Measurements from ENCODE around the gene RAB3D.
A peak's percentile ranks its signal among the peaks of the same experiment; 100 is the strongest.

Gene RAB3D

GRCh38 chr19:11274533-11275086 is 64.8 kb downstream of the RAB3D start:
- ChIA-PET POLR2A (no interaction called here), CTCF (interaction anchor here (0.5 to 1.0 kb wide), 4 partner anchors 19 to 200 kb away, joined by 3 to 5 read pairs (median 4); no protein-coding TSS in a partner anchor)
- Histone ChIP-seq H3K4me3 (ENCODE audit: low read depth, low read length) (no peak overlapping the region), H3K4me1 (ENCODE audit: control insufficient read depth, insufficient read depth, low read length) (no peaks in the 10 kb centered on the region), H3K36me3 (ENCODE audit: control insufficient read depth in 2 of 2, insufficient read depth in 1 of 2, low read length in 2 of 2) (no peaks in the 10 kb centered on the region), H3K9me3 (ENCODE audit: control insufficient read depth, insufficient read depth, low read depth, low read length) (no peaks in the 10 kb centered on the region), H3K27ac (ENCODE audit: extremely low read depth, low read depth, low read length) (no peak overlapping the region)
- TF ChIP-seq ZNF777 (tag by site-specific recombination; IDR thresholded peaks at IDR 0.05; ENCODE audit: borderline replicate concordance) (no peak), ZBTB20 (tag by site-specific recombination; IDR thresholded peaks at IDR 0.05) (no peak), ZBTB1 (tag by site-specific recombination; IDR thresholded peaks at IDR 0.05) (no peak), WT1 (tag by site-specific recombination; IDR thresholded peaks at IDR 0.05) (no peak)

- CTCF ChIA-PET: interaction anchor here (0.6 to 1.1 kb wide), 2 partner anchors 11 to 172 kb away, joined by 3 read pairs; no protein-coding TSS in a partner anchor
- no peaks in the 10 kb centered on the region for H3K4me1 ChIP-seq (ENCODE audit: control insufficient read depth, insufficient read depth, low read length)
- POLR2A ChIA-PET: no interaction called here
Observed at GRCh38 chr19:11273989-11274388, 65.5 kb downstream of the RAB3D start.

GRCh38 chr19:11273296-11273695 is 66.2 kb downstream of the RAB3D start:
- no peak overlapping the region for H3K4me3 ChIP-seq (ENCODE audit: low read depth, low read length)
- ChIA-PET POLR2A (interaction anchor here (0.6 kb wide), 1 partner anchor 275 kb away, joined by 3 read pairs; no protein-coding TSS in a partner anchor), CTCF (interaction anchor here (0.6 to 1.1 kb wide), 3 partner anchors 12 to 1165 kb away, joined by 3 read pairs; no protein-coding TSS in a partner anchor)
- no peaks in the 10 kb centered on the region for H3K36me3 ChIP-seq (ENCODE audit: control insufficient read depth in 2 of 2, insufficient read depth in 1 of 2, low read length in 2 of 2)
- H3K4me1 ChIP-seq (ENCODE audit: control insufficient read depth, insufficient read depth, low read length): no peaks in the 10 kb centered on the region
- TF ChIP-seq GFI1B (tag by site-specific recombination; IDR thresholded peaks at IDR 0.05) (0 out of 2 replicates have a peak, but pooled peaks have one; percentile 16), ZNF747 (tag by site-specific recombination; IDR thresholded peaks at IDR 0.05) (no peak), ZNF335 (tag by site-specific recombination; conservative IDR thresholded peaks at IDR 0.05) (peak; percentile 27; the same call in 1 of the 2 replicates), ZBTB6 (tag by site-specific recombination; IDR thresholded peaks at IDR 0.05) (no peak), ZNF398 (tag by site-specific recombination; IDR thresholded peaks at IDR 0.05) (no peak), ZNF366 (tag by site-specific recombination; conservative IDR thresholded peaks at IDR 0.05) (peak; percentile 83), MZF1 (tag by site-specific recombination; IDR thresholded peaks at IDR 0.05; ENCODE audit: borderline replicate concordance) (no peak), PRDM10 (tag by site-specific recombination; IDR thresholded peaks at IDR 0.05) (no peak)
- no peaks in the 10 kb centered on the region for H3K9me3 ChIP-seq (ENCODE audit: control insufficient read depth, insufficient read depth, low read depth, low read length)
- H3K27ac ChIP-seq (ENCODE audit: extremely low read depth, low read depth, low read length): no peak overlapping the region

More at GRCh38 chr19:11273989-11274388, 65.5 kb downstream of the RAB3D start:
- Histone ChIP-seq H3K27ac (ENCODE audit: extremely low read depth, low read depth, low read length) (no peak overlapping the region), H3K36me3 (ENCODE audit: control insufficient read depth in 2 of 2, insufficient read depth in 1 of 2, low read length in 2 of 2) (no peaks in the 10 kb centered on the region), H3K9me3 (ENCODE audit: control insufficient read depth, insufficient read depth, low read depth, low read length) (no peaks in the 10 kb centered on the region), H3K4me3 (ENCODE audit: low read depth, low read length) (no peak overlapping the region)
- TF ChIP-seq ZNF184 (tag by site-specific recombination; IDR thresholded peaks at IDR 0.05): peak; percentile 97
- TF ChIP-seq ZFP41 (tag by site-specific recombination; IDR thresholded peaks at IDR 0.05; ENCODE audit: borderline replicate concordance): no peak
- TF ChIP-seq ZNF324 (tag by site-specific recombination; IDR thresholded peaks at IDR 0.05): no peak
